Fibroblast of the aortic adventitia (primary cell): ENCODE results near the gene FAM161A. TPM values are rescaled to one million over a fixed set of nuclear protein-coding genes. Genes with fewer than 3 reads are reported as not detected.

Experiments
- DNase-seq: peaks from one replicate; pipeline ENCODE4 v3.0.0-alpha.2; 2010; ENCODE audit warnings: low read depth
- H3K4me3 ChIP-seq: 2 replicates; pipeline ENCODE4 v1.5.1; 2011; ENCODE audit warnings: low read depth, mild to moderate bottlenecking, control low read depth, low read length, moderate library complexity
- CTCF ChIP-seq: IDR thresholded peaks from 2 replicates; pipeline ENCODE4 v1.5.1; 2011; ENCODE audit warnings: mild to moderate bottlenecking, low read length, control low read depth, inconsistent platforms; ENCODE audit not compliant: insufficient read depth
- total RNA-seq: library from RNA; depleted of rRNA; stranded (reverse); fragments of >200 nt; gene quantifications from 2 replicates; pipeline ENCODE4 v1.2.3, GENCODE V29; 2012; ENCODE audit warnings: low replicate concordance

The FAM161A gene
- total RNA-seq, 1 donor: 8.1 TPM

GRCh38 chr2:61792355-61792890 is 61.4 kb downstream of the FAM161A start:
- no peak for DNase-seq
- TF ChIP-seq CTCF: no peak
- H3K4me3 ChIP-seq: no peak overlapping the region

- H3K4me3 ChIP-seq: no peak overlapping the region
- no peak for TF ChIP-seq CTCF
- DNase-seq: no peak
Measured at GRCh38 chr2:61789807-61790602, 63.9 kb downstream of the FAM161A start.

GRCh38 chr2:61787941-61788563 is 65.8 kb downstream of the FAM161A start:
- no peak for DNase-seq
- no peak for TF ChIP-seq CTCF
- H3K4me3 ChIP-seq: no peak overlapping the region

- TF ChIP-seq CTCF: no peak
- H3K4me3 ChIP-seq: no peak overlapping the region
- DNase-seq: no peak
Measured at GRCh38 chr2:61786876-61787275, 67.0 kb downstream of the FAM161A start.

GRCh38 chr2:61785583-61785982 is 68.3 kb downstream of the FAM161A start:
- H3K4me3 ChIP-seq: no peak overlapping the region
- no peak for DNase-seq
- no peak for TF ChIP-seq CTCF

- no peak for TF ChIP-seq CTCF
- DNase-seq: no peak
- no peak overlapping the region for H3K4me3 ChIP-seq
Measured at GRCh38 chr2:61784643-61785042, 69.2 kb downstream of the FAM161A start.
